Nephron (organoid): ENCODE measurements around the gene MRNIP.

Experiments used
- H3K27ac Mint-ChIP-seq, 3 experiments: 2 replicates each; pipeline ENCODE4 v1.8.0; 2020; ENCODE audit warnings: mixed read lengths in 3 of 3, mild to moderate bottlenecking in 2 of 3, moderate library complexity in 1 of 3
- H3K27me3 Mint-ChIP-seq: 2 replicates; pipeline ENCODE4 v1.8.0; 2021; ENCODE audit warnings: low read depth, mild to moderate bottlenecking, moderate library complexity, mixed read lengths
- H3K36me3 Mint-ChIP-seq: 2 replicates; pipeline ENCODE4 v1.8.0; 2020; ENCODE audit warnings: low read depth, mixed read lengths
- H3K4me1 Mint-ChIP-seq: 2 replicates; pipeline ENCODE4 v1.8.0; 2020; ENCODE audit warnings: mixed read lengths
- H3K4me3 Mint-ChIP-seq, 3 experiments: 2 replicates each; pipeline ENCODE4 v1.8.0; 2020; ENCODE audit warnings: mild to moderate bottlenecking in 3 of 3, mixed read lengths in 3 of 3, moderate library complexity in 2 of 3
- H3K9me3 Mint-ChIP-seq: 2 replicates; pipeline ENCODE4 v1.8.0; 2020; ENCODE audit warnings: mixed read lengths
- TF ChIP-seq, protein P1 (sequence below), 3 experiments: fragments of 200-600 bp; sonication (generic); IDR thresholded peaks; one replicate each; pipeline ENCODE4 v1.5.0; 2021; ENCODE audit warnings: antibody characterized with exemption in 3 of 3; ENCODE audit not compliant: unreplicated experiment in 3 of 3

Gene MRNIP

DNA sequence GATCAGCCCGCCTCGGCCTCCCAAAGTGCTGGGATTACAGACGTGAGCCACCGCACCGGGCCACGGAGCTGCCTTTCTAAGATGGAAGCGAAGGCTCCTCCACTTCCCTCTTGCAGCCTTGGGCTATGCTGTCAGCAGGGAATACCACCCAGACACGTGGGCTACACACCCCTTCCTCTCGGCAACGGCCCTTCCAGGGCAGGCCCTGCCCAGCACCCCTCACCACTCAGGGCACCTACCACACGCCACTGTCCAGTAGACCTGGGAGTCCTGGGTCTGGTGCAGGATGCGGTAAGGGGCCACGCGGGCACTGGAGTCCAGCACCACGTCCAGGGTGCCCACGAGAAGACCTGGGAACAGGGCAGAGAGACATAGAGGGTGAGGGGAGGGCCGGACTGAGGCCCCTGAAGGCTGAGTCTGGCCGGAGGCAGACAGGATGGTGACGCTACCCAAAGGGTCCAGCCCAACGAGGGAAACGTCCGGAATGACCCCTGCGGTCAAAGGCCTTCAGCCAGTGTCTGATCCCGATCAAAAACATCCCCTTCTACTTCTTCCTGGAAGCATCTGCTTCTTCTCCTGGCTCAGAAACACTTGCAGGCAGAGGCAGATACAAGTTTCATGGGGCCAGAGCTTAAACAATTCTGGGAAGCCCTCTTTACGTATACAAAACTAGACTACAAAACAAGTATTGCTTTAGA is 46.0 kb upstream of the MRNIP start:
- Mint-ChIP-seq H3K27me3 (no peaks in the 10 kb centered on the region), H3K4me3 (peak overlapping the region; percentile 7 to 69 (median 27)), H3K27ac (peak overlapping the region in 2 of 3 experiments; percentile 28 to 33), H3K36me3 (peaks cover 23% of the 10 kb centered on the region), H3K9me3 (no peaks in the 10 kb centered on the region), H3K4me1 (peaks cover 20% of the 10 kb centered on the region)
- TF ChIP-seq, protein P1, sequence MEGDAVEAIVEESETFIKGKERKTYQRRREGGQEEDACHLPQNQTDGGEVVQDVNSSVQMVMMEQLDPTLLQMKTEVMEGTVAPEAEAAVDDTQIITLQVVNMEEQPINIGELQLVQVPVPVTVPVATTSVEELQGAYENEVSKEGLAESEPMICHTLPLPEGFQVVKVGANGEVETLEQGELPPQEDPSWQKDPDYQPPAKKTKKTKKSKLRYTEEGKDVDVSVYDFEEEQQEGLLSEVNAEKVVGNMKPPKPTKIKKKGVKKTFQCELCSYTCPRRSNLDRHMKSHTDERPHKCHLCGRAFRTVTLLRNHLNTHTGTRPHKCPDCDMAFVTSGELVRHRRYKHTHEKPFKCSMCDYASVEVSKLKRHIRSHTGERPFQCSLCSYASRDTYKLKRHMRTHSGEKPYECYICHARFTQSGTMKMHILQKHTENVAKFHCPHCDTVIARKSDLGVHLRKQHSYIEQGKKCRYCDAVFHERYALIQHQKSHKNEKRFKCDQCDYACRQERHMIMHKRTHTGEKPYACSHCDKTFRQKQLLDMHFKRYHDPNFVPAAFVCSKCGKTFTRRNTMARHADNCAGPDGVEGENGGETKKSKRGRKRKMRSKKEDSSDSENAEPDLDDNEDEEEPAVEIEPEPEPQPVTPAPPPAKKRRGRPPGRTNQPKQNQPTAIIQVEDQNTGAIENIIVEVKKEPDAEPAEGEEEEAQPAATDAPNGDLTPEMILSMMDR (IDR thresholded peaks at IDR 0.05; ENCODE audit: unreplicated experiment in 3 of 3), result no peak

DNA sequence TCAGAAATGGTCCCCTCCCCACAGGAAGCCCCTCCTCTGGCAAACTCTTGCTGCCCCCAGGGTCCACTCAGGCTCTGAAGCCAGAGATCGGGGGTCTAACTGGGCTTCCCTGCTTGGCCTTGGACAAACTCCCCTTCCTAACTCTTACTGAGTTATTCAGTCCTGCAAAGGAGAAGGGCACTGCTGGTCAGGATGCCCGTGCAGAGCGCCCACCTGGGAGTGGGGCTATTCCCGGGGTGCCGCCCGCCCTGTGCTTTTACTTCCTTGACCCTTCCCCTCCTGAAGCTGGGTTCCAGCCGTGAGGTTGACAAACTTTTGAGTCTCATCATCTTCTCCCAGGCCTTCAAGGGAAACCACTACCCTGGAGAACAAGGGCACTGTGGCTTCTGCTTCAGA is 44.1 kb upstream of the MRNIP start:
- TF ChIP-seq, protein P1 (IDR thresholded peaks at IDR 0.05; ENCODE audit: unreplicated experiment in 3 of 3), result no peak
- H3K27me3 Mint-ChIP-seq, result no peaks in the 10 kb centered on the region
- H3K4me3 Mint-ChIP-seq, result no peak overlapping the region
- no peaks in the 10 kb centered on the region for H3K9me3 Mint-ChIP-seq
- no peak overlapping the region for H3K27ac Mint-ChIP-seq
- peaks cover 20% of the 10 kb centered on the region for H3K4me1 Mint-ChIP-seq
- H3K36me3 Mint-ChIP-seq, result peaks cover 33% of the 10 kb centered on the region

DNA sequence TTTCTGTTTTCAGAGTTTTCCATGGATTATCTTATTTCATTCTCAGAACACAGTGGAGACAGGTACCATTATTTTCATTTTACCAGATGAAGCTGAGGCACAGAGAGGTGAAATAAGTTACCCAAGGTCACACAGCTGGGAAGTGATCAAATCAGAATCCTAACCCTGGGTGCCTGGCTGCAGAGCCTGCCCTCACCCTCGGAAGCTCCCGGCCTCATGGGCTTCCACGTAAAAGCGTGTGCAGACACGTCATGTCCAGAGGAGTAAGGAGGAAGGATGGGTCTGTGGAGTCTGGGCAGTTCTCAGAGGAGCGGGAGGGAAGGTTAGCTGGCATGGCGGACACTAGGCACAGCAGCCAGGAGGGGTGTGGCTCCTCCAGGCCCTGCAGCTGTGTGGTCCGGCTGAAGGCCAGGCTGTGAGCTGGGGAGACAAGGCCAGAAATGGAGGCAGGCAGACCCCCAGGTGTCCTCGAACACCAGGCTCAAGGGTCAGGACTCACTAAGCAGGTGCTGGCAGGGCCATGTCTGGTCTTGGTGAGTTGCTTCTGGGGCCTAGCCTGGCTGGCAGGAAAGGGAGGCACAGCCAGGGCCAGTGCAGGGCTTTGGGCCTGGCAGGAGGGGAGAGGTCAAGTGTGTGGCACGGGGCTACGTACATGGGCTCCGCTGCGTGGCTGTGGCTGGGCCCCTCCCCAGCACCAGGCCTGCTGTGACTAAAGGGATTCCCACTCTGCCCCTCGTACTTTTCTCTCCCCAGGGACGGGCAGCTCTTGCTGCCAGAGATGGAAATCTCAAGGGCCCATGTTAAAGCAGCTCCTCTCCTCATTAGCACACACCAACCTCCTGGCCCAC is 43.5 kb upstream of the MRNIP start:
- Mint-ChIP-seq H3K27me3 (no peaks in the 10 kb centered on the region), H3K9me3 (no peaks in the 10 kb centered on the region), H3K36me3 (peaks cover 38% of the 10 kb centered on the region), H3K27ac (peak overlapping the region in 1 of 3 experiments; percentile 23), H3K4me3 (no peak overlapping the region), H3K4me1 (peaks cover 20% of the 10 kb centered on the region)
- TF ChIP-seq, protein P1 (IDR thresholded peaks at IDR 0.05; ENCODE audit: unreplicated experiment in 3 of 3), result no peak

DNA sequence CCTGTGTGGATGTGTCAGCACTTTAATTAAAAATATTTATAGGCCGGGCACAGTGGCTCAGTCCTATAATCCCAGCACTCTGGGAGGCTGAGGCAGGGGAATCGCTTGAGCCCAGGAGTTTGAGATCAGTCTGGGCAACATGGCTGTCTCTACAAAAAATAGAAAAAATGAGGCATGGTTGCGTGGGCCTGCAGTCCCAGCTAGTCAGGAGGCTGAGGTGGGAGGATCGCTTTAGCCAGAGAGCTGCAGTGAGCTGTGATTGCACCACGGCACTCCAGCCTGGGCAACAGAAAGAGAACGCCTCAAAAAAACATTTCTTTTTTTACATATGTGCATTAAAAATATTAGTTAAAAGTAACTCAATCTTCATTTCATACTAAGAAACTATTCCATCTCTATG is 42.8 kb upstream of the MRNIP start:
- Mint-ChIP-seq H3K27ac (peak overlapping the region; percentile 46 to 93 (median 87)), H3K36me3 (peaks cover 38% of the 10 kb centered on the region), H3K4me1 (peaks cover 20% of the 10 kb centered on the region), H3K27me3 (no peaks in the 10 kb centered on the region), H3K4me3 (no peak overlapping the region), H3K9me3 (no peaks in the 10 kb centered on the region)
- TF ChIP-seq, protein P1 (IDR thresholded peaks at IDR 0.05; ENCODE audit: unreplicated experiment in 3 of 3), result no peak

DNA sequence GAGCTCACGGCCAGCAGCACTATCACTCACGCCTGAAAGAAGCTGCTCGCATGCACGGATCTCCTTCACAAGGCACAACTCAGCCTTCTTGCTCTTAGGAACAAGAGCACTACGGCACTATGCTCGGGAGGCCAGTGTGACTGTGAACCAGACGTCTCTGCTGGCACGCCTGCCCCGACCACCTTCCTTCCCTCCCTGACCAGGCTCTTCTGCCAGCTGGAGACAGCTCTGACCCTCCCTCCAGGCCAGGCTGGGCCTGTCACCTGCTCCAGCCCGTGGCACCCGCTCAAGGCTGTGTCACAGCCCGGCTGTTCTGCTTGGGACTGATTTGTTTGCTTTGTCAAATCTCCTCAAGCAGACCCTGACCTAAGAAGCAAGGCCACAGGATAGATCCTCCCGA is 42.1 kb upstream of the MRNIP start:
- no peak overlapping the region for H3K4me3 Mint-ChIP-seq
- peaks cover 39% of the 10 kb centered on the region for H3K36me3 Mint-ChIP-seq
- no peaks in the 10 kb centered on the region for H3K9me3 Mint-ChIP-seq
- TF ChIP-seq, protein P1 (IDR thresholded peaks at IDR 0.05; ENCODE audit: unreplicated experiment in 3 of 3), result no peak
- peaks cover 15% of the 10 kb centered on the region for H3K4me1 Mint-ChIP-seq
- no peaks in the 10 kb centered on the region for H3K27me3 Mint-ChIP-seq
- peak overlapping the region; percentile 46 to 93 (median 87) for H3K27ac Mint-ChIP-seq
